Measurements from ENCODE around the gene BHLHA9.
"Not testable (repeated sequence)": the region's sequence is repeated elsewhere in the genome, so short reads cannot be mapped to it uniquely, and the experiment has no call there.

Gene BHLHA9

GRCh38 chr17:1298606-1299005 is 28.4 kb downstream of the BHLHA9 start:
- FAIRE-seq: no peak
- no peak for DNase-seq (ENCODE audit: insufficient read length, low spot score)

DNA sequence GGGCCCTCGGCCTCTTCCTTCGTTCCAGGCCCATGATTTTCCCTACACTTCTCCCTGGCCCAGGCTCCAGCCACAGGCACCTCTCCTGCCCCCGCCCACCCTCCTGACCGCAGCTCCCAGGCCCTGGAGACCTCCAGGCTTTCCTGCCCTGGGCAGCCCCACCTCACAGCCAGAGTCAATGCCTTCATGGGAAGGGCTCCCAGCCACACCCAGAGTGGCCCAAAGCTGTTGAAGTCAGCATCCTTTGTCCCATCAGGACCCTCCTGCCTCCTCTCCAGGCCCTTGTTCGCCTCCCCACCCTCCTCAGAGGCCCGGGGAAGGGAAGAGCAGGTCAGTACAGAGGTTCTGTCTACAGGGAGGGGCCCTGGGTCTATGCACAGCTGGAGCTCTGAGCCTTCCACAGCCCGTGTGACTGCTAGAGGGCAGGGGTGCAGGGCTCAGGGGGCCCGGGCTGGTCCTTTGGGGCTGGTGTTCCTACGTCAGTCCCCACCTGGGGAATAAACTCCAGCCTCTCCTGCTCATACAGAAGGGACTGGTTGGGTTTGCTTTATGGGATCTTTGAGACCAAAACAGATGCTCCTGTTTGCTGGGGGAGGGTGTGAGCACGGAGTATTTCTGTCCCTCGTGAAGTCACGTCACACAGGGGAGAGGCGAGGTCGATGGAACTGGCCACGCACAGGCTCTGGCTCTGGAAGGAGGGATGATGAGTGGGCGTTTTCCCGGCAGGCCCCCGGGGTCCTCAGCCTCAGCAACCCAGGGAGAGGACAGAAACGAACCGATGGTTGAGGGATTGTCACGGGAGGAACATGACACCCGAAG is 29.5 kb downstream of the BHLHA9 start:
- no peak for FAIRE-seq

GRCh38 chr17:1300371-1300905 is 30.2 kb downstream of the BHLHA9 start:
- FAIRE-seq (no peak), DNase-seq (ENCODE audit: insufficient read length, low spot score) (no peak)

More for the DNA sequence above, 29.5 kb downstream of the BHLHA9 start:
- DNase-seq (ENCODE audit: insufficient read length, low spot score): no peak

DNA sequence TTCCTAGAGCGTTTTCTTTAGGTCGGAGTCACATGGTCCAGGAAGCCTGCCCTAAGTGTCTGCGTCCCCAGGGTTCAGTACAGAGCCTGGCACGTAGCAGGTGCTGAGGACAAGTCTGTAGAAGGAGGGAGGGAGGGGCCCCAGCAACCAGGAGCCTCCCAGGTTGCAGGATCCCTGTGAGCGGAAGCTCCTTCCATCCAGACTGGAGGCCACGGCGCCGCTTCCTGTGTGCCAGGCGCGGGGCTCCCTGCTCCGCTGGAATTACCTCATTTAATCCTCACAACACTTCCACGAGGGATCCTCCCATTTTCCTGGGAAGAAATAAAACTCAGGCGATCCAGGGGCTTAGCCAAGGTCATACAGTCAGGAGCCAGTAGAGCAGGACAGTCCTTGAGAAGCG is 31.3 kb downstream of the BHLHA9 start:
- DNase-seq (ENCODE audit: insufficient read length, low spot score) (no peak), FAIRE-seq (no peak)

GRCh38 chr17:1302761-1303160 is 32.5 kb downstream of the BHLHA9 start:
- no peak for FAIRE-seq
- DNase-seq (ENCODE audit: insufficient read length, low spot score): no peak

GRCh38 chr17:1304522-1304921 is 34.3 kb downstream of the BHLHA9 start:
- DNase-seq (ENCODE audit: insufficient read length, low spot score) (no peak), FAIRE-seq (no peak)

DNA sequence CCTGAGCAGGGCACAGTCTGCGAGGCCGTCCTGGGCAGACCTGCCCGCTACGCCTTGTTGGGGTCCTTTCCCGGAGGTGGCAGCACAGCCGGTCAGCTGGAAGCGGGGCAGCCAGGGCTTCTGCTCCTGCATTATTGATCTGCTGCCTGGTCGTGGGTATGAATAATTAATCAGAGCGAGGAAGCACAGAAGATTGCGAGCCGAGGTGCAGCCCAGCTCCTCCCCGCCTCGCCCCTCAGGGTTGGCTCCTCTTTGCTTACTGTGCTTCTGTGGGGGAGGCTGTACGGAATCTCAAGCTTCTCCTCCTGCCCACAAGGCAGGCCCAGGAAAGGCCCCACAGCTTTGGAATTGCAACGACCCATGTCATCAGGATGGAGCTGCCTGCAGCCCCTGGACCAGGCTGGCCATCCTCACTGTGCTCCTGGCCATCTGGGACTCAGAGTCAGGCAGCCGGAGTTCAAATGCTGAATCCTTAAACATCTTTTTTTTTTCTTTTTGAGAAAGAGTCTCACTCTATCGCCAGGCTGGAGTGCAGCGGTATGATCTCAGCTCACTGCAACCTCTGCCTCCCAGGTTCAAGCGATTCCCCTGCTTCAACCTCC is 34.8 kb downstream of the BHLHA9 start:
- no peak for FAIRE-seq

DNA sequence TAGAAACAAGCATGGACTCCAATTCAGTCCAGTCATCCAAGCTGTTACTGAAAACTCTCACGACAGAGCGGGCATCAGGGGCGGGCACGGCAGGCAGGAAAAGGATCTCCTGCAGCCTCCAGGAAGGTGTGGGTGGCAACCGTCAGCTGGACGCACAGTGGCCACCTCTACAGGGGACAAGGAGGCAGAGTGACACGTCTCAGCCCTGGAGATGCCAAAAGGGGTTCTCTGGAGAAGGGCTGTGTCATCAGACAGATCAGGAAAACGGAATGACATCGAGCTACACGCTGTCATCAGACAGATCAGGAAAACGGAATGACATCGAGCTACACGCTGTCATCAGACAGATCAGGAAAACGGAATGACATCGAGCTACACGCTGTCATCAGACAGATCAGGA is 37.6 kb downstream of the BHLHA9 start:
- not testable (repeated sequence) for DNase-seq (ENCODE audit: insufficient read length, low spot score); FAIRE-seq

More for the DNA sequence above, 34.8 kb downstream of the BHLHA9 start:
- no peak for DNase-seq (ENCODE audit: insufficient read length, low spot score)

- FAIRE-seq (no peak), DNase-seq (ENCODE audit: insufficient read length, low spot score) (no peak)
Observed at GRCh38 chr17:1312261-1312870, 42.1 kb downstream of the BHLHA9 start.

DNA sequence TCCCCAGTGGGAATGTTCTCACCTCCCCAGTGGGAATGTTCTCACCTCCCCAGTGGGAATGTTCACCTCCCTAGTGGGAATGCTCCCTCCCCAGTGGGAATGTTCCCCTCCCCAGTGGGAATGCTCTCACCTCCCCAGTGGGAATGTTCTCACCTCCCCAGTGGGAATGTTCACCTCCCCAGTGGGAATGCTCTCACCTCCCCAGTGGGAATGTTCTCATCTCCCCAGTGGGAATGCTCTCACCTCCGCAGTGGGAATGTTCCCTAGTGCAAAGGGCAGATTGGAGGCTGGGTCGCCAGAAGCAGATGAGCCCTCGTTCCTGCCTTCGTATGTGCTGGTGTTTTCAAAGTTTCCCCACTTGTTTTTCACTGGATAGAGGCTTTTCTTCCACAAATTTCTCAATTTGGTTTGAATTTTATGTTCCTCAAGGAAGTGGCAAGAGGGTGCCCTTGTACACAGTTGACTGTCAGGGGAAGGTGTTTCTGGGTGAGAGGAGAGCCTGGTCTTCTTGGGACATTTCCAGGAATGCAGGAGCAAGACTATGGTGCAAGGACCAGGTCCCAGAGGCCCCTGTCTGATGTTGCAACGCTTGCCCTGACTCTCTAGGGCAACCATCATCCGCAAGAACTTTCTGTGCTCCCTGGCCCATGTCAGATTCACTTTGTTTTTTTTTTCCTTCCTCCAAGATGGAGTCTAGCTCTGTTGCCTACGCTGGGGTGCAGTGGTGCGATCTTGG is 43.2 kb downstream of the BHLHA9 start:
- no peak for FAIRE-seq
- no peak for DNase-seq (ENCODE audit: insufficient read length, low spot score)

- DNase-seq (ENCODE audit: insufficient read length, low spot score): no peak
- no peak for FAIRE-seq
Observed at GRCh38 chr17:1315409-1315808, 45.2 kb downstream of the BHLHA9 start.

DNA sequence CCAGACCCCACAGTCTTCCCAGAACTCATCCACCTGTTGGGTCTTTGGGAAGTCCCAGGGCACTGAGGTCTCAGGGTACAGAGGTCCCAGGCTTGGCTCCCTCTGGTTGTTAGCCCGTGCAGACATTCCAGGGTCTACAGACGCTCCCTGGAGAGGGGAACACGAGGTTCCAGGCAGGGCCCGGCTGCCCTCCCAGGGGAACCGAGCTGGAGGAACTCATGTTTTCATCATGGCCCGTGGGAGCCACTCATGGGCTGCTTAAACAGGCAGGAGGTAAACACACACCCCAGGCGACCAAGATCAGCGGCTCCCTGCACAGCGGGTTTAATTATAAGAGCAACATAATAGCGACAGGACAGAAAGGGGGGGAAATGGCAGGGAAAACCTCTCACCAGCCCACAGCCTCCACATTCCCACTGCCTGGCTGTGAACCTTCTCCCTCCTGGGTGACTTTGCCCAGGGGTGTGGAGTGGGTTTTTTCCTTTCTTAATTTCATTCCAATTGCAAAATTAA is 45.7 kb downstream of the BHLHA9 start:
- DNase-seq (ENCODE audit: insufficient read length, low spot score): no peak
- no peak for FAIRE-seq
